OCI-LY3 (cell line): ENCODE data around the gene OR51D1.

Experiments used
- H2AFZ ChIP-seq: fragments of 200-600, 300-600 bp; shearing (Covaris generic); 2 replicates; pipeline ENCODE4 v1.6.0; 2014; ENCODE audit warnings: antibody characterized with exemption, low read depth, low read length
- H3K27ac ChIP-seq: fragments of 200-600, 300-600 bp; sonication (generic); 2 replicates; pipeline ENCODE4 v1.5.1; 2014; ENCODE audit warnings: mild to moderate bottlenecking, low read length, moderate library complexity, mixed read lengths
- H3K27me3 ChIP-seq: fragments of 200-600, 300-600 bp; sonication (generic); 2 replicates; pipeline ENCODE4 v1.6.1; 2014; ENCODE audit warnings: low read depth, low read length, mixed read lengths
- H3K36me3 ChIP-seq: fragments of 200-600, 300-600 bp; sonication (generic); replicated peaks from 2 replicates; pipeline ENCODE3; 2014; ENCODE audit warnings: low read depth, low read length, mixed read lengths
- H3K4me1 ChIP-seq: fragments of 300-600, 200-600 bp; sonication (generic); 2 replicates; pipeline ENCODE4 v1.6.1; 2014; ENCODE audit warnings: low read length, mixed read lengths
- H3K4me2 ChIP-seq: fragments of 200-600, 300-600 bp; sonication (generic); 2 replicates; pipeline ENCODE4 v1.6.1; 2014; ENCODE audit warnings: low read length, mixed read lengths
- H3K4me3 ChIP-seq: fragments of 300-600, 200-600 bp; sonication (generic); 2 replicates; pipeline ENCODE4 v1.5.1; 2014; ENCODE audit warnings: antibody characterized with exemption, mild to moderate bottlenecking, low read length, moderate library complexity
- H3K79me2 ChIP-seq: fragments of 300-600, 200-600 bp; shearing (Covaris generic); 2 replicates; pipeline ENCODE4 v1.6.1; 2014; ENCODE audit warnings: mild to moderate bottlenecking, low read length, mixed read lengths
- H3K9ac ChIP-seq: fragments of 300-600, 200-600 bp; shearing (Covaris generic); 2 replicates; pipeline ENCODE4 v1.6.0; 2014; ENCODE audit warnings: mild to moderate bottlenecking, low read length, moderate library complexity
- H3K9me3 ChIP-seq: fragments of 200-600, 300-600 bp; shearing (Covaris generic); 2 replicates; pipeline ENCODE4 v1.6.1; 2014; ENCODE audit warnings: low read length, mixed read lengths; ENCODE audit not compliant: insufficient read depth
- H4K20me1 ChIP-seq: fragments of 200-600, 300-600 bp; sonication (generic); 2 replicates; pipeline ENCODE4 v1.6.1; 2016; ENCODE audit warnings: low read length, mixed read lengths; ENCODE audit not compliant: insufficient read depth
- EZH2phosphoT487 ChIP-seq: fragments of 200-600 bp; shearing (Covaris generic); IDR thresholded peaks from 2 replicates; pipeline ENCODE4 v1.6.1; 2018; ENCODE audit warnings: antibody characterized with exemption, mixed run types, low read depth
- TF ChIP-seq, protein P1 (sequence below): fragments of 200-600, 300-600 bp; sonication (generic); IDR thresholded peaks from 2 replicates; pipeline ENCODE4 v1.5.1; 2014; ENCODE audit warnings: antibody characterized with exemption, low read length, low read depth

OR51D1 gene

DNA sequence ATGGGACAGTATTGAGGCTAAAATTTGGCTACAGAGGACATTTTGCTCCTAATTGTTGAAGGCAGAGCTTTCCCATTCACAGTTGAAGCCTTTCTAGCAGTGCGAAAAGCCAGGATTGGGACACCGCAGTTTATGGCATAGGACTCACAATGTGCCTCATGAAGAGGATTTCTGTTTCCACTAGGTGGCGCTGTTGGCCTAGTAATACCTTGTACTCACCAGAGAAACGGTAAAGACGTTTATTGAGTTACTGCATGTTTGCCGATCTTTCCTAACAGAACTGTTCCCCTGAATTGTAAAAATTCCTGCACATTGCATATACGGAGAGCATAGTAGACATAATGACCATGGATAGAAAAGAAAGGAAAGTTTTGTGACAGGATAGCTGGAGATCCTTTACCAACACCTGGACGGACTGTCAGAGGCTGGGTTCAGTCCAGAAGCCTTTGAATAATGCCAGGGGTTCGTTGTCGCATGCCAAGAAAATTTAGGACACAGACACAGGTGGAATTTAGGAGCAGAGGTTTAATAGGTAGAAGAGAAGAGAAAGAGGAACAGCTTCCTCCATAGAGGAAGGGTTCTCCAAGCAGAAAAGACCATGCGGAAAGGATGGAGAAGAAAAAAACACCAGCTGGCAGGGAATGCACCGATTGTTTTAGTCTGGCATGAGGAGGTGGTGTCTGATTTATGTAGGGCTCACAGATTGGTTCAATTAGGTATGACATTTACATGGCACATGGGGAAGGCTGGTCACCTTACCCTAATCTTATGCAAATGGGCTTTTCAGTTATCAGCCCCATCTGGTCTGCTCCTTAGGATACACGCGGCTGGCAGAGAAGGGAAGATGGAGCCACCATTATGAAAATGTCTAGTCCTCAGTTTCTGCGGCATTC is 10.8 kb upstream of the OR51D1 start:
- H3K4me2 ChIP-seq, result peak overlapping the region; percentile 32
- H3K36me3 ChIP-seq, result no peaks in the 10 kb centered on the region
- H3K9ac ChIP-seq, result no peak overlapping the region
- H3K9me3 ChIP-seq, result no peaks in the 10 kb centered on the region
- H3K27ac ChIP-seq, result no peak overlapping the region
- H3K4me3 ChIP-seq, result no peak overlapping the region
- TF ChIP-seq, protein P1, sequence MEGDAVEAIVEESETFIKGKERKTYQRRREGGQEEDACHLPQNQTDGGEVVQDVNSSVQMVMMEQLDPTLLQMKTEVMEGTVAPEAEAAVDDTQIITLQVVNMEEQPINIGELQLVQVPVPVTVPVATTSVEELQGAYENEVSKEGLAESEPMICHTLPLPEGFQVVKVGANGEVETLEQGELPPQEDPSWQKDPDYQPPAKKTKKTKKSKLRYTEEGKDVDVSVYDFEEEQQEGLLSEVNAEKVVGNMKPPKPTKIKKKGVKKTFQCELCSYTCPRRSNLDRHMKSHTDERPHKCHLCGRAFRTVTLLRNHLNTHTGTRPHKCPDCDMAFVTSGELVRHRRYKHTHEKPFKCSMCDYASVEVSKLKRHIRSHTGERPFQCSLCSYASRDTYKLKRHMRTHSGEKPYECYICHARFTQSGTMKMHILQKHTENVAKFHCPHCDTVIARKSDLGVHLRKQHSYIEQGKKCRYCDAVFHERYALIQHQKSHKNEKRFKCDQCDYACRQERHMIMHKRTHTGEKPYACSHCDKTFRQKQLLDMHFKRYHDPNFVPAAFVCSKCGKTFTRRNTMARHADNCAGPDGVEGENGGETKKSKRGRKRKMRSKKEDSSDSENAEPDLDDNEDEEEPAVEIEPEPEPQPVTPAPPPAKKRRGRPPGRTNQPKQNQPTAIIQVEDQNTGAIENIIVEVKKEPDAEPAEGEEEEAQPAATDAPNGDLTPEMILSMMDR, result peak; percentile 82
- no peak for TF ChIP-seq EZH2phosphoT487
- H3K4me1 ChIP-seq, result no peaks in the 10 kb centered on the region
- no peak overlapping the region for H2AFZ ChIP-seq
- H3K79me2 ChIP-seq, result no peaks in the 10 kb centered on the region
- no peaks in the 10 kb centered on the region; the same call in 1 of the 2 replicates for H3K27me3 ChIP-seq
- no peaks in the 10 kb centered on the region for H4K20me1 ChIP-seq

DNA sequence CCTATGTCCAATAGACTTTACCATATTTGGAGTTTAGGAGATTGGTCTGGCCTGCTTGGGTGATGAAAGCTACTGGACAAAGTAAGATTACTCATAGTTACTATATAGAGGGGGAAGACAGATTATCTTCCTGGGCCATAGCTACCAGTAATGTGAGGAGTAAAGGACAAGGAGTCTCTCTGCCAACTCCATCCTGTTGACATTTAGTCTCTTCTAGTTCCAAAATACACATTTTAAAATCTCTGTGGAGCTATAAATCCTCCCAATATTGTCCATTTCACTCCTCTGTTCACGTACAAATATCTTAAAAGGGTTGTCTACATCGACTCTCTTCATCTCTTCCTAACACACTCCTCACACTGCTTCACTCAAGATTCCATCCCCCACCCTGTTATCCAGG is 1.1 kb upstream of the OR51D1 start:
- H3K4me2 ChIP-seq, result no peak overlapping the region
- H3K4me1 ChIP-seq, result peaks cover 4% of the 10 kb centered on the region
- H3K36me3 ChIP-seq, result no peaks in the 10 kb centered on the region
- no peak overlapping the region for H3K27ac ChIP-seq
- TF ChIP-seq, protein P1, result no peak
- TF ChIP-seq EZH2phosphoT487, result no peak
- H3K27me3 ChIP-seq, result 0 out of 2 replicates have a peak, but pooled peaks cover 5% of the 10 kb centered on the region
- H3K9ac ChIP-seq, result no peak overlapping the region
- H3K79me2 ChIP-seq, result no peaks in the 10 kb centered on the region
- H3K4me3 ChIP-seq, result no peak overlapping the region
- H4K20me1 ChIP-seq, result no peaks in the 10 kb centered on the region
- no peak overlapping the region for H2AFZ ChIP-seq
- no peaks in the 10 kb centered on the region for H3K9me3 ChIP-seq

DNA sequence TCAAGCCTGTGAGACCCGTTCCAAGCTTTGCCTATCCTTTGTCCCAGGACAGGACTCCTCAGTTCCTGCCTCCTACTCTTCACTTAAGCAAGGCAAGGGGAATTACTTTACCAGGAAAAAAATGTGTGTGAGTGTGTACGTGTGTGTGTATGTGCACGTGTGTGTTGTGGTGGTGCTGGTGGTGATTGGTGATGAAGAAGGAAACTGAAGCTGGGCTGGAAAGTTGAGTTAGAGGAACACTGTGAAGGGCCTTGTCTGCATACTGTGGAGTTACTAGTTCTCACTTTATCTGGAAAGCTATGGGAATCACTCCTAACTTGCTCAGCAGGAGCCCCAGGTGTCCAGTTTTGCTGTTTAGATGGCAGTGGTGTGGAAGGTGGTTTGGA is 378 bp downstream of the OR51D1 start:
- H2AFZ ChIP-seq, result peak overlapping the region; percentile 86; the same call in 1 of the 2 replicates
- H3K9ac ChIP-seq, result no peak overlapping the region
- no peak for TF ChIP-seq EZH2phosphoT487
- TF ChIP-seq, protein P1, result no peak
- no peaks in the 10 kb centered on the region for H4K20me1 ChIP-seq
- peak overlapping the region; percentile 71 for H3K4me3 ChIP-seq
- H3K79me2 ChIP-seq, result no peaks in the 10 kb centered on the region
- H3K4me1 ChIP-seq, result peaks cover 4% of the 10 kb centered on the region
- no peaks in the 10 kb centered on the region for H3K36me3 ChIP-seq
- no peaks in the 10 kb centered on the region for H3K9me3 ChIP-seq
- no peak overlapping the region for H3K27ac ChIP-seq
- 0 out of 2 replicates have a peak, but pooled peaks cover 5% of the 10 kb centered on the region for H3K27me3 ChIP-seq
- H3K4me2 ChIP-seq, result peak overlapping the region; percentile 91; the same call in 1 of the 2 replicates

DNA sequence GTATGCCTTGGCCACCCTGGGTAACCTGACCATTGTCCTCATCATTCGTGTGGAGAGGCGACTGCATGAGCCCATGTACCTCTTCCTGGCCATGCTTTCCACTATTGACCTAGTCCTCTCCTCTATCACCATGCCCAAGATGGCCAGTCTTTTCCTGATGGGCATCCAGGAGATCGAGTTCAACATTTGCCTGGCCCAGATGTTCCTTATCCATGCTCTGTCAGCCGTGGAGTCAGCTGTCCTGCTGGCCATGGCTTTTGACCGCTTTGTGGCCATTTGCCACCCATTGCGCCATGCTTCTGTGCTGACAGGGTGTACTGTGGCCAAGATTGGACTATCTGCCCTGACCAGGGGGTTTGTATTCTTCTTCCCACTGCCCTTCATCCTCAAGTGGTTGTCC is 2.7 kb downstream of the OR51D1 start:
- peaks cover 4% of the 10 kb centered on the region for H3K4me1 ChIP-seq
- H3K36me3 ChIP-seq, result no peaks in the 10 kb centered on the region
- H3K27me3 ChIP-seq, result 0 out of 2 replicates have a peak, but pooled peaks cover 9% of the 10 kb centered on the region
- no peak overlapping the region for H3K4me2 ChIP-seq
- no peak overlapping the region for H3K27ac ChIP-seq
- H3K9ac ChIP-seq, result no peak overlapping the region
- no peaks in the 10 kb centered on the region for H4K20me1 ChIP-seq
- TF ChIP-seq, protein P1, result no peak
- no peak for TF ChIP-seq EZH2phosphoT487
- no peak overlapping the region for H3K4me3 ChIP-seq
- no peak overlapping the region for H2AFZ ChIP-seq
- H3K9me3 ChIP-seq, result no peaks in the 10 kb centered on the region
- no peaks in the 10 kb centered on the region for H3K79me2 ChIP-seq
